Measurements from ENCODE around the gene JAG1. TPM values are rescaled to one million over a fixed set of nuclear protein-coding genes. Genes with fewer than 3 reads are reported as not detected.

Gene JAG1
- total and polyA plus RNA-seq, 8 donors, result 13.9 to 60.1 (median 25.1) TPM

- no peaks in the 10 kb centered on the region for H3K27me3 ChIP-seq
- H3K27ac ChIP-seq, result no peak overlapping the region
- no peak overlapping the region for H3K4me3 ChIP-seq
- no peaks in the 10 kb centered on the region for H3K9me3 ChIP-seq
- DNase-seq, result no peak
- H3K36me3 ChIP-seq, result no peaks in the 10 kb centered on the region
- TF ChIP-seq CTCF (IDR thresholded peaks at IDR 0.05), result no peak
- WGBS, 2 donors, result 97 to 100% methylated on average over 1 of the region's 1 CpG
- ATAC-seq, result no peak
- intact Hi-C loops (cut with DNase I), result no loop called here
- H3K4me1 ChIP-seq, result peaks cover 4 to 8% (median 8%) of the 10 kb centered on the region in 3 donors
- no peak for FAIRE-seq
Observed at GRCh38 chr20:10701607-10702006, 27.8 kb upstream of the JAG1 start.

- peak overlapping the region in 2 of 4 donors; percentile 5 to 28 for H3K27ac ChIP-seq
- ATAC-seq (peak in 3 of 4 donors; percentile 46 to 74 (median 58)), FAIRE-seq (no peak), DNase-seq (no peak)
- H3K4me1 ChIP-seq, result peaks cover 4 to 8% (median 8%) of the 10 kb centered on the region in 3 donors
- H3K4me3 ChIP-seq, result no peak overlapping the region
- WGBS, 2 donors, result 76 to 78% methylated on average over 2 of the region's 2 CpGs
- H3K27me3 ChIP-seq, result no peaks in the 10 kb centered on the region
- H3K9me3 ChIP-seq, result no peaks in the 10 kb centered on the region
- intact Hi-C loops (cut with DNase I), result no loop called here
- no peaks in the 10 kb centered on the region for H3K36me3 ChIP-seq
- TF ChIP-seq CTCF (IDR thresholded peaks at IDR 0.05), result no peak
Observed at GRCh38 chr20:10699941-10700340, 26.1 kb upstream of the JAG1 start.

- Histone ChIP-seq H3K4me1 (peaks cover 4 to 8% (median 8%) of the 10 kb centered on the region in 3 donors), H3K36me3 (no peaks in the 10 kb centered on the region), H3K9me3 (no peaks in the 10 kb centered on the region), H3K27ac (peak overlapping the region in 1 of 4 donors; percentile 28), H3K4me3 (no peak overlapping the region), H3K27me3 (no peaks in the 10 kb centered on the region)
- WGBS, 2 donors, result 26 to 41% methylated on average over 2 of the region's 2 CpGs
- peak in 3 of 4 donors; percentile 12 to 69 (median 58) for ATAC-seq
- intact Hi-C loops (cut with DNase I), result no loop called here
- DNase-seq, result no peak
- no peak for FAIRE-seq
- TF ChIP-seq CTCF (IDR thresholded peaks at IDR 0.05), result no peak
Observed at GRCh38 chr20:10699489-10699888, 25.7 kb upstream of the JAG1 start.

- H3K27ac ChIP-seq, result no peak overlapping the region
- 60 to 70% methylated on average over 5 of the region's 5 CpGs for WGBS, 2 donors
- peak; percentile 38 to 62 (median 50) for TF ChIP-seq CTCF (IDR thresholded peaks at IDR 0.05)
- H3K4me3 ChIP-seq, result no peak overlapping the region
- intact Hi-C loops (cut with DNase I), result no loop called here
- FAIRE-seq, result no peak
- peak in 2 of 4 donors; percentile 62 to 63 for ATAC-seq
- no peaks in the 10 kb centered on the region for H3K36me3 ChIP-seq
- no peaks in the 10 kb centered on the region for H3K27me3 ChIP-seq
- DNase-seq, result peak in 4 of 6 donors; percentile 34 to 64 (median 44)
- no peaks in the 10 kb centered on the region for H3K9me3 ChIP-seq
- peaks cover 4 to 8% (median 8%) of the 10 kb centered on the region in 3 donors for H3K4me1 ChIP-seq
Observed at GRCh38 chr20:10696650-10697049, 22.9 kb upstream of the JAG1 start.

GRCh38 chr20:10689385-10689784, 15.6 kb upstream of the JAG1 start:
- no peak overlapping the region for H3K27ac ChIP-seq
- ATAC-seq (no peak), DNase-seq (no peak), FAIRE-seq (no peak)
- intact Hi-C loops (cut with DNase I), result no loop called here
- H3K9me3 ChIP-seq, result no peaks in the 10 kb centered on the region
- no peaks in the 10 kb centered on the region for H3K27me3 ChIP-seq
- WGBS, 2 donors, result 39 to 51% methylated on average over 1 of the region's 1 CpG
- H3K4me3 ChIP-seq, result no peak overlapping the region
- no peaks in the 10 kb centered on the region for H3K36me3 ChIP-seq
- no peak for TF ChIP-seq CTCF (IDR thresholded peaks at IDR 0.05)
- H3K4me1 ChIP-seq, result no peaks in the 10 kb centered on the region

All from pancreas (tissue), 10 donors.